GM23338 (cell line): ENCODE measurements around the gene TSPYL4. TPM values are rescaled to one million over a fixed set of nuclear protein-coding genes. Genes with fewer than 3 reads are reported as not detected.

ENCODE experiments used
- ATAC-seq: fragments of 200-7000 bp; cut with Tn5 transposase; 3 replicates; pipeline ENCODE4 v1.9.1; 2020
- DNase-seq: peaks from one replicate; pipeline ENCODE4 v3.0.0-alpha.2; 2015; ENCODE audit warnings: low spot score
- H2AFZ ChIP-seq: fragments of 200-600 bp; sonication (generic); 2 replicates; pipeline ENCODE4 v1.8.0; 2016; ENCODE audit warnings: antibody characterized with exemption, mild to moderate bottlenecking, moderate library complexity
- H3F3A ChIP-seq: fragments of 200-600 bp; sonication (generic); replicated peaks from 2 replicates; pipeline ENCODE4 v1.8.0; 2017; ENCODE audit warnings: antibody characterized with exemption, mixed run types, low read depth
- H3K27ac ChIP-seq: fragments of 200-600 bp; sonication (generic); 2 replicates; pipeline ENCODE4 v1.6.1; 2016; ENCODE audit warnings: low read depth
- H3K27me3 ChIP-seq: fragments of 200-600 bp; sonication (generic); 2 replicates; pipeline ENCODE4 v1.8.0; 2016; ENCODE audit warnings: mild to moderate bottlenecking, mixed run types, moderate library complexity; ENCODE audit not compliant: insufficient read depth
- H3K36me3 ChIP-seq: fragments of 200-600 bp; sonication (generic); 2 replicates; pipeline ENCODE4 v1.8.0; 2016; ENCODE audit warnings: mild to moderate bottlenecking; ENCODE audit not compliant: insufficient read depth
- H3K4me1 ChIP-seq: fragments of 200-600 bp; sonication (generic); 2 replicates; pipeline ENCODE4 v1.8.0; 2016; ENCODE audit warnings: mild to moderate bottlenecking, moderate library complexity; ENCODE audit not compliant: insufficient read depth
- H3K4me2 ChIP-seq: fragments of 200-600 bp; sonication (generic); 2 replicates; pipeline ENCODE4 v1.7.1; 2017; ENCODE audit warnings: mixed run types
- H3K4me3 ChIP-seq: fragments of 200-600 bp; sonication (generic); 2 replicates; pipeline ENCODE4 v1.6.1; 2016; ENCODE audit warnings: mixed run types
- H3K79me2 ChIP-seq: fragments of 200-600 bp; sonication (generic); replicated peaks from 2 replicates; pipeline ENCODE4 v1.8.0; 2017; ENCODE audit warnings: mild to moderate bottlenecking; ENCODE audit not compliant: insufficient read depth
- H3K9me2 ChIP-seq: fragments of 200-600 bp; sonication (generic); 2 replicates; pipeline ENCODE4 v1.8.0; 2017; ENCODE audit not compliant: insufficient read depth
- H4K20me1 ChIP-seq: fragments of 200-600 bp; sonication (generic); replicated peaks from 2 replicates; pipeline ENCODE4 v1.8.0; 2017; ENCODE audit warnings: mild to moderate bottlenecking; ENCODE audit not compliant: insufficient read depth
- H3K27ac Mint-ChIP-seq: 2 replicates; pipeline ENCODE4 v1.8.0; 2020; ENCODE audit warnings: inconsistent platforms, mild to moderate bottlenecking, moderate library complexity, mixed read lengths
- H3K27me3 Mint-ChIP-seq: 3 replicates; pipeline ENCODE4 v1.8.0; 2022; ENCODE audit warnings: low read depth, mild to moderate bottlenecking, moderate library complexity, mixed read lengths, inconsistent platforms; ENCODE audit not compliant: insufficient read depth, poor library complexity
- H3K36me3 Mint-ChIP-seq: 3 replicates; pipeline ENCODE4 v1.8.0; 2021; ENCODE audit warnings: low read depth, mild to moderate bottlenecking, inconsistent platforms, moderate library complexity, mixed read lengths
- H3K4me1 Mint-ChIP-seq: 3 replicates; pipeline ENCODE4 v1.8.0; 2020; ENCODE audit warnings: mild to moderate bottlenecking, inconsistent platforms, mixed read lengths
- H3K4me3 Mint-ChIP-seq: 3 replicates; pipeline ENCODE4 v1.8.0; 2021; ENCODE audit warnings: moderate library complexity, mild to moderate bottlenecking, inconsistent platforms, mixed read lengths
- H3K9me3 Mint-ChIP-seq: 3 replicates; pipeline ENCODE4 v1.8.0; 2020; ENCODE audit warnings: moderate library complexity, mild to moderate bottlenecking, inconsistent platforms, mixed read lengths
- CREB1 ChIP-seq: fragments of 250-450 bp; sonication (Bioruptor Pico); IDR thresholded peaks from 2 replicates; pipeline ENCODE4 v1.5.0; 2020; ENCODE audit warnings: low read depth, mild to moderate bottlenecking, moderate library complexity
- CTCF ChIP-seq, 2 experiments: fragments of 200-600 bp in 1 of 2; sonication (generic) in 1 of 2; conservative IDR thresholded peaks; 2 replicates each; pipeline versions ENCODE4 v1.5.1 to v1.6.1; 2016 to 2017; ENCODE audit warnings: antibody characterized with exemption in 2 of 2, low read depth in 2 of 2, mild to moderate bottlenecking in 2 of 2, moderate library complexity in 1 of 2
- ETS1 ChIP-seq: IDR thresholded peaks from 2 replicates; pipeline ENCODE4 v1.6.1; 2016; ENCODE audit warnings: antibody characterized with exemption
- EZH2 ChIP-seq: fragments of 200-600 bp; sonication (generic); IDR thresholded peaks from one replicate; pipeline ENCODE4 v1.8.0; 2017; ENCODE audit warnings: antibody characterized with exemption, mild to moderate bottlenecking, low read depth; ENCODE audit not compliant: unreplicated experiment
- EZH2phosphoT487 ChIP-seq: fragments of 200-600 bp; sonication (generic); IDR thresholded peaks from one replicate; pipeline ENCODE4 v1.8.1; 2018; ENCODE audit warnings: antibody characterized with exemption; ENCODE audit not compliant: unreplicated experiment
- JUNB ChIP-seq: IDR thresholded peaks from one replicate; pipeline ENCODE4 v1.6.1; 2016; ENCODE audit warnings: antibody characterized with exemption; ENCODE audit not compliant: unreplicated experiment
- NANOG ChIP-seq: IDR thresholded peaks from 2 replicates; pipeline ENCODE4 v1.6.1; 2016; ENCODE audit warnings: antibody characterized with exemption, borderline replicate concordance
- POLR2AphosphoS5 ChIP-seq: IDR thresholded peaks from 2 replicates; pipeline ENCODE4 v1.6.1; 2016; ENCODE audit warnings: antibody characterized with exemption, low read depth
- REST ChIP-seq: IDR thresholded peaks from one replicate; pipeline ENCODE4 v1.6.1; 2018; ENCODE audit warnings: antibody characterized with exemption; ENCODE audit not compliant: unreplicated experiment
- STAT1 ChIP-seq: IDR thresholded peaks from one replicate; pipeline ENCODE4 v1.6.1; 2016; ENCODE audit warnings: antibody characterized with exemption; ENCODE audit not compliant: unreplicated experiment
- ZNF114 ChIP-seq: fragments of 250-450 bp; sonication (Bioruptor Pico); IDR thresholded peaks from 2 replicates; pipeline ENCODE4 v1.5.0; 2020; ENCODE audit warnings: mild to moderate bottlenecking, moderate library complexity
- ZNF331 ChIP-seq: fragments of 250-450 bp; sonication (Bioruptor Pico); IDR thresholded peaks from 2 replicates; pipeline ENCODE4 v1.5.0; 2020; ENCODE audit warnings: low read depth, mild to moderate bottlenecking, moderate library complexity
- ZNF462 ChIP-seq: fragments of 250-450 bp; sonication (Bioruptor Pico); IDR thresholded peaks from 2 replicates; pipeline ENCODE4 v1.5.0; 2020; ENCODE audit warnings: mild to moderate bottlenecking, moderate library complexity
- long read RNA-seq: library from polyadenylated mRNA; unstranded; transcript quantifications from one replicate; pipeline ENCODE4 v2.0.0, GENCODE V29; 2020; ENCODE audit not compliant: unreplicated experiment
- polyA plus RNA-seq: library from polyadenylated mRNA; unstranded; fragments of >200 nt; fragmentation: Nextera tagmentation; extraction: Ambion mirVana; gene quantifications from 2 replicates; pipeline ENCODE4 v1.2.1, GENCODE V29; 2016
- total RNA-seq: library from RNA; depleted of rRNA; stranded (reverse); fragments of >200 nt; shearing (Covaris generic); gene quantifications from 2 replicates; pipeline ENCODE4 v1.2.3, GENCODE V29; 2014; rRNA removed

Gene TSPYL4
- 16.2 and 19.8 TPM in 2 replicates for total RNA-seq
- polyA plus RNA-seq = 12.7 and 13.2 TPM in 2 replicates
- long read RNA-seq, full-length matches to known transcripts = 1 of 4 reads
- long read RNA-seq, partial matches to known transcripts = 0 of 4 reads
- long read RNA-seq, other reads (novel, unspliced or antisense) = 3 of 4 reads

- Histone ChIP-seq H3K4me3 (peak within 1 kb of the TSS; percentile 75), H3K27ac (peak within 1 kb of the TSS; percentile 77), H3F3A (no peaks in the 10 kb centered on the region), H3K79me2 (peaks cover 35% of the 10 kb centered on the region), H4K20me1 (no peaks in the 10 kb centered on the region), H3K27me3 (no peaks in the 10 kb centered on the region), H3K4me1 (peaks cover 41% of the 10 kb centered on the region), H2AFZ (peak within 1 kb of the TSS; percentile 24), H3K36me3 (no peaks in the 10 kb centered on the region), H3K4me2 (peak within 1 kb of the TSS; percentile 79), H3K9me2 (no peaks in the 10 kb centered on the region)
- Mint-ChIP-seq H3K9me3 (no peaks in the 10 kb centered on the region), H3K27ac (no peak within 1 kb of the TSS), H3K27me3 (no peaks in the 10 kb centered on the region), H3K36me3 (peaks cover 7% of the 10 kb centered on the region), H3K4me1 (peaks cover 29% of the 10 kb centered on the region), H3K4me3 (no peak within 1 kb of the TSS)
- DNase-seq = peak; percentile 99
- peak; percentile 95 for ATAC-seq
- no peak for TF ChIP-seq EZH2phosphoT487
- TF ChIP-seq POLR2AphosphoS5 = peak; percentile 79
- no peak for TF ChIP-seq JUNB
- TF ChIP-seq STAT1 = no peak
- no peak for TF ChIP-seq EZH2
- no peak for TF ChIP-seq NANOG
- no peak for TF ChIP-seq ETS1
- TF ChIP-seq CTCF (conservative IDR thresholded peaks at IDR 0.05; ENCODE audit: low read depth in 2 of 2) = no peak
- TF ChIP-seq ZNF462 (CRISPR knock-in tag) = no peak
- no peak for TF ChIP-seq ZNF114 (CRISPR knock-in tag)
- TF ChIP-seq CREB1 (CRISPR knock-in tag) = peak; percentile 91
- TF ChIP-seq REST = no peak
- TF ChIP-seq ZNF331 (CRISPR knock-in tag) = no peak
Observed at GRCh38 chr6:116253505-116254296, at the start of gene TSPYL4. TSPYL4 (minus strand) TSS chr6:116254075; CDS start chr6:116254008, 67 bp downstream.
